Measurements from ENCODE around the gene WSCD2. TPM values are rescaled to one million over a fixed set of nuclear protein-coding genes. Genes with fewer than 3 reads are reported as not detected.

Gene WSCD2
- polyA plus RNA-seq, 1 of the 3 experiments (the other 2 are of a cell fraction): 0.03 TPM

DNA sequence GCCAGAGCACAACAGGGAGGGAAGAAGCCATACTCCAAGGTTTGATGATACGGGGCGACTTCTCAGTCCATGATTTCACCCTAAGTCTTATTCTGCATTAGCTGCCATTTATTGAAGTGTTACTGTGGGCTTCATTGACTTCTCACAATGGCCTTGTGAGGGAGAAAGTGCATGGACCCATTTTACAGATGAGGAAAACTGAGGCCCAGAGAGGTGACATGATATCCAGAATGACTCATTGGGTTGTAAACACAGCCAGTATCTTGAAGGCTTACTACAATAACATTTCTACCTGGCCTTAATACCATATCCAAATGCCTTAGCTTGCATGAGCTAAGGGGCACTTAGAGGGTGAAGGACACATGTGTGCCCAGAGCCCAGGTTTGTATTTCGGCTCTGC is 109.4 kb downstream of the WSCD2 start:
- no peak for TF ChIP-seq GATA2 (CRISPR knock-in tag; IDR thresholded peaks at IDR 0.05)
- no peak for TF ChIP-seq SIN3A (IDR thresholded peaks at IDR 0.05; ENCODE audit: borderline replicate concordance, low read depth, low read length)
- TF ChIP-seq, protein P1, sequence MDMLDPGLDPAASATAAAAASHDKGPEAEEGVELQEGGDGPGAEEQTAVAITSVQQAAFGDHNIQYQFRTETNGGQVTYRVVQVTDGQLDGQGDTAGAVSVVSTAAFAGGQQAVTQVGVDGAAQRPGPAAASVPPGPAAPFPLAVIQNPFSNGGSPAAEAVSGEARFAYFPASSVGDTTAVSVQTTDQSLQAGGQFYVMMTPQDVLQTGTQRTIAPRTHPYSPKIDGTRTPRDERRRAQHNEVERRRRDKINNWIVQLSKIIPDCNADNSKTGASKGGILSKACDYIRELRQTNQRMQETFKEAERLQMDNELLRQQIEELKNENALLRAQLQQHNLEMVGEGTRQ (IDR thresholded peaks at IDR 0.05; ENCODE audit: borderline replicate concordance, low read depth, low read length): no peak
- TF ChIP-seq FOSL2 (IDR thresholded peaks at IDR 0.05; ENCODE audit: borderline replicate concordance, low read depth): no peak
- TF ChIP-seq GABPA (IDR thresholded peaks at IDR 0.05; ENCODE audit: low read depth): no peak
- no peak for TF ChIP-seq POLR2AphosphoS5 (IDR thresholded peaks at IDR 0.05; ENCODE audit: low read depth, low read length)
- TF ChIP-seq, protein P2, sequence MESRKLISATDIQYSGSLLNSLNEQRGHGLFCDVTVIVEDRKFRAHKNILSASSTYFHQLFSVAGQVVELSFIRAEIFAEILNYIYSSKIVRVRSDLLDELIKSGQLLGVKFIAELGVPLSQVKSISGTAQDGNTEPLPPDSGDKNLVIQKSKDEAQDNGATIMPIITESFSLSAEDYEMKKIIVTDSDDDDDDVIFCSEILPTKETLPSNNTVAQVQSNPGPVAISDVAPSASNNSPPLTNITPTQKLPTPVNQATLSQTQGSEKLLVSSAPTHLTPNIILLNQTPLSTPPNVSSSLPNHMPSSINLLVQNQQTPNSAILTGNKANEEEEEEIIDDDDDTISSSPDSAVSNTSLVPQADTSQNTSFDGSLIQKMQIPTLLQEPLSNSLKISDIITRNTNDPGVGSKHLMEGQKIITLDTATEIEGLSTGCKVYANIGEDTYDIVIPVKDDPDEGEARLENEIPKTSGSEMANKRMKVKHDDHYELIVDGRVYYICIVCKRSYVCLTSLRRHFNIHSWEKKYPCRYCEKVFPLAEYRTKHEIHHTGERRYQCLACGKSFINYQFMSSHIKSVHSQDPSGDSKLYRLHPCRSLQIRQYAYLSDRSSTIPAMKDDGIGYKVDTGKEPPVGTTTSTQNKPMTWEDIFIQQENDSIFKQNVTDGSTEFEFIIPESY (IDR thresholded peaks at IDR 0.05; ENCODE audit: borderline replicate concordance, low read depth): no peak
- TF ChIP-seq, protein P3, sequence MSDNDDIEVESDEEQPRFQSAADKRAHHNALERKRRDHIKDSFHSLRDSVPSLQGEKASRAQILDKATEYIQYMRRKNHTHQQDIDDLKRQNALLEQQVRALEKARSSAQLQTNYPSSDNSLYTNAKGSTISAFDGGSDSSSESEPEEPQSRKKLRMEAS (IDR thresholded peaks at IDR 0.05; ENCODE audit: low read depth): no peak
- no peak for TF ChIP-seq RAD21 (IDR thresholded peaks at IDR 0.05; ENCODE audit: low read length)
- TF ChIP-seq FOXM1 (IDR thresholded peaks at IDR 0.05; ENCODE audit: low read depth): no peak
- no peak for TF ChIP-seq SMC3 (IDR thresholded peaks at IDR 0.05; ENCODE audit: low read depth, low read length)
- no peak for TF ChIP-seq RXRA (IDR thresholded peaks at IDR 0.05; ENCODE audit: borderline replicate concordance, low read depth)
- TF ChIP-seq NFIC (IDR thresholded peaks at IDR 0.05; ENCODE audit: borderline replicate concordance): no peak
- no peak for TF ChIP-seq TAF1 (IDR thresholded peaks at IDR 0.05; ENCODE audit: borderline replicate concordance, low read depth, low read length)
- no peak for TF ChIP-seq RFX5 (IDR thresholded peaks at IDR 0.05; ENCODE audit: low read length)
- no peak for TF ChIP-seq MXI1 (IDR thresholded peaks at IDR 0.05; ENCODE audit: low read depth, low read length)
- no peak for TF ChIP-seq YY1 (IDR thresholded peaks at IDR 0.05; ENCODE audit: low read depth)
- no peak for TF ChIP-seq CHD2 (IDR thresholded peaks at IDR 0.05; ENCODE audit: low read length, partially characterized antibody)
- TF ChIP-seq ELF1 (IDR thresholded peaks at IDR 0.05): no peak
- Histone ChIP-seq H3K9me2 (no peaks in the 10 kb centered on the region), H2AFZ (ENCODE audit: low read depth) (no peak overlapping the region), H3K36me3 (replicated peaks in 1 of 2; ENCODE audit: control insufficient read depth in 1 of 2, insufficient read depth in 2 of 2, low read length in 1 of 2) (no peaks in the 10 kb centered on the region), H4K20me1 (ENCODE audit: insufficient read depth) (no peaks in the 10 kb centered on the region), H3K27me3 (ENCODE audit: insufficient read depth) (no peaks in the 10 kb centered on the region), H3K9me3 (no peaks in the 10 kb centered on the region), H3K4me3 (ENCODE audit: low read depth in 2 of 2, low read length in 1 of 2) (no peak overlapping the region), H3K4me2 (no peak overlapping the region), H3K9ac (no peak overlapping the region), H3F3A (replicated peaks; ENCODE audit: insufficient read depth) (no peaks in the 10 kb centered on the region), H3K27ac (ENCODE audit: low read depth in 2 of 2, low read length in 1 of 2) (no peak overlapping the region), H3K4me1 (ENCODE audit: control insufficient read depth in 1 of 2, insufficient read depth in 2 of 2, low read depth in 1 of 2, low read length in 1 of 2) (peaks cover 0 to 14% of the 10 kb centered on the region in 2 experiments; a peak in 1 of 4 replicates), H3K79me2 (ENCODE audit: insufficient read depth) (no peaks in the 10 kb centered on the region)
- WGBS (ENCODE audit: low lambda C conversion rate): 28% methylated on average over 3 of the region's 3 CpGs
- DNase-seq: no peak
- ChIA-PET CTCF (interaction anchor here (1.1 to 3.2 kb wide), 5 partner anchors 10 to 219 kb away, joined by 3 to 16 read pairs (median 3); no protein-coding TSS in a partner anchor), POLR2A (no interaction called here)

All from SK-N-SH (cell line).